GM12878 (cell line): ENCODE measurements around the gene ABI1. TPM values are rescaled to one million over a fixed set of nuclear protein-coding genes. Genes with fewer than 3 reads are reported as not detected.

ENCODE experiments used
- ATAC-seq: fragments of 200-7000 bp; cut with Tn5 transposase; 3 replicates; pipeline ENCODE4 v1.9.1; 2020; ENCODE audit warnings: mild to moderate bottlenecking, moderate library complexity
- BruUV-seq: library from RNA; stranded (reverse); fragments of 400-500 nt; replicated peaks from 2 replicates; lab custom pipeline; 2021; lab: Mats Ljungman, UMichigan
- CTCF ChIA-PET: fragments of 300-600 bp; sonication (Branson Sonifier 250); formaldehyde crosslinking; extraction: SDS; loops from one replicate; lab custom pipeline; 2021; ENCODE audit warnings: inconsistent platforms; lab: Yijun Ruan, JAX
- POLR2A ChIA-PET: fragments of 350-600 bp; formaldehyde crosslinking; extraction: SDS; loops from one replicate; lab custom pipeline; 2021; ENCODE audit warnings: inconsistent platforms; lab: Charles Lee
- RAD21 ChIA-PET: fragments of 300-600 bp; sonication (Branson Sonifier 250); formaldehyde crosslinking; loops from one replicate; lab custom pipeline; 2023; ENCODE audit warnings: antibody characterized with exemption; ENCODE audit not compliant: unreplicated experiment; lab: Charles Lee
- SMC1A ChIA-PET: fragments of 300-600 bp; sonication (Branson Sonifier 250); formaldehyde crosslinking; loops from one replicate; lab custom pipeline; 2023; ENCODE audit not compliant: unreplicated experiment, uncharacterized antibody; lab: Charles Lee
- DNase-seq: peaks from one replicate; pipeline ENCODE4 v3.0.0-alpha.2; 2011; ENCODE audit warnings: low read depth, low spot score
- FAIRE-seq: peaks from 3 replicates; lab custom pipeline; 2011; peaks lifted over from hg19 to GRCh38; lab: Jason Lieb, UNC
- H2AFZ ChIP-seq: 2 replicates; pipeline ENCODE4 v1.6.0; 2011; ENCODE audit warnings: low read depth, low read length, control low read depth; ENCODE audit not compliant: control insufficient read depth
- H3K27ac ChIP-seq: 2 replicates; pipeline ENCODE4 v1.5.1; 2011; ENCODE audit warnings: control low read depth; ENCODE audit not compliant: control insufficient read depth, insufficient read depth
- H3K27me3 ChIP-seq, 2 experiments: replicated peaks in 1 of 2; 2 replicates each; pipeline versions ENCODE4 v1.6.0 to v1.6.1; 2011; ENCODE audit warnings: low read length in 1 of 2; ENCODE audit not compliant: control insufficient read depth in 2 of 2, insufficient read depth in 2 of 2
- H3K36me3 ChIP-seq, 2 experiments: 2 replicates each; pipeline ENCODE4 v1.5.1; 2011; ENCODE audit warnings: low read length in 1 of 2; ENCODE audit not compliant: control insufficient read depth in 2 of 2, insufficient read depth in 2 of 2
- H3K4me1 ChIP-seq: 2 replicates; pipeline ENCODE4 v1.6.1; 2011; ENCODE audit warnings: mild to moderate bottlenecking, low read length, moderate library complexity, mixed read lengths; ENCODE audit not compliant: control insufficient read depth, insufficient read depth
- H3K4me2 ChIP-seq: 2 replicates; pipeline ENCODE4 v1.6.0; 2011; ENCODE audit warnings: control low read depth; ENCODE audit not compliant: control insufficient read depth, insufficient read depth
- H3K4me3 ChIP-seq: fragments of 200-600 bp; sonication (generic); 2 replicates; pipeline ENCODE4 v1.5.1; 2016
- H3K79me2 ChIP-seq: 2 replicates; pipeline ENCODE4 v1.6.0; 2011; ENCODE audit warnings: low read length; ENCODE audit not compliant: control insufficient read depth, insufficient read depth
- H3K9ac ChIP-seq: 2 replicates; pipeline ENCODE4 v1.8.0; 2011; ENCODE audit warnings: low read length, control low read depth, mixed read lengths; ENCODE audit not compliant: control insufficient read depth, insufficient read depth
- H3K9me3 ChIP-seq: replicated peaks from 3 replicates; pipeline ENCODE4 v1.5.1; 2011; ENCODE audit warnings: mild to moderate bottlenecking, low read length; ENCODE audit not compliant: control insufficient read depth, insufficient read depth
- H4K20me1 ChIP-seq: 2 replicates; pipeline ENCODE4 v1.6.0; 2011; ENCODE audit not compliant: control insufficient read depth, insufficient read depth
- ASH2L ChIP-seq: fragments of 300-600, 200-600 bp; sonication (generic); IDR thresholded peaks from 2 replicates; pipeline ENCODE4 v1.6.1; 2017; ENCODE audit warnings: low read depth, mild to moderate bottlenecking, borderline replicate concordance
- ATF7 ChIP-seq: fragments of 450-650 bp; IDR thresholded peaks from 2 replicates; pipeline ENCODE4 v1.6.1; 2016; ENCODE audit warnings: low read depth, mild to moderate bottlenecking
- CREB1 ChIP-seq: IDR thresholded peaks from 2 replicates; pipeline ENCODE4 v1.6.1; 2012; ENCODE audit warnings: low read depth, mild to moderate bottlenecking, inconsistent platforms
- CTCF ChIP-seq, 3 experiments: IDR thresholded peaks in 2 of 3; conservative IDR thresholded peaks in 1 of 3; 2 replicates each; pipeline ENCODE4 v1.5.1; 2011; ENCODE audit warnings: low read depth in 3 of 3, low read length in 3 of 3, mild to moderate bottlenecking in 3 of 3, control low read depth in 2 of 3, moderate library complexity in 2 of 3, inconsistent platforms in 1 of 3, mixed read lengths in 1 of 3; ENCODE audit not compliant: control insufficient read depth in 2 of 3, insufficient read depth in 1 of 3; ENCODE audit errors: extremely low read depth in 1 of 3
- IRF3 ChIP-seq: fragments of 450-650 bp; IDR thresholded peaks from 2 replicates; pipeline ENCODE4 v1.6.1; 2014; ENCODE audit warnings: mild to moderate bottlenecking
- KLF5 ChIP-seq: fragments of 450-650 bp; IDR thresholded peaks from 2 replicates; pipeline ENCODE4 v1.6.1; 2014; ENCODE audit warnings: mild to moderate bottlenecking; ENCODE audit not compliant: partially characterized antibody
- NBN ChIP-seq: fragments of 450-650 bp; IDR thresholded peaks from 2 replicates; pipeline ENCODE4 v1.6.1; 2016
- NR2C1 ChIP-seq: fragments of 450-650 bp; IDR thresholded peaks from 2 replicates; pipeline ENCODE4 v1.6.1; 2017; ENCODE audit warnings: antibody characterized with exemption, mild to moderate bottlenecking, moderate library complexity
- NRF1 ChIP-seq: conservative IDR thresholded peaks from 2 replicates; pipeline ENCODE4 v1.6.1; 2011; ENCODE audit warnings: mild to moderate bottlenecking, low read depth, low read length, improper control_type of control experiment
- PAX8 ChIP-seq: fragments of 450-650 bp; IDR thresholded peaks from 2 replicates; pipeline ENCODE4 v1.6.1; 2017; ENCODE audit warnings: mild to moderate bottlenecking, moderate library complexity
- USF2 ChIP-seq: IDR thresholded peaks from 2 replicates; pipeline ENCODE4 v1.6.1; 2011; ENCODE audit warnings: low read depth, low read length, improper control_type of control experiment, borderline replicate concordance
- ZBED1 ChIP-seq: IDR thresholded peaks from 2 replicates; pipeline ENCODE4 v1.6.1; 2016; ENCODE audit warnings: borderline replicate concordance
- ZNF274 ChIP-seq: IDR thresholded peaks from one replicate; pipeline ENCODE4 v1.8.0; 2011; ENCODE audit not compliant: insufficient read length, insufficient read depth
- ZNF687 ChIP-seq: fragments of 450-650 bp; IDR thresholded peaks from 2 replicates; pipeline ENCODE4 v1.6.1; 2017; ENCODE audit warnings: mild to moderate bottlenecking, moderate library complexity
- WGBS: methylation state at CpG from one replicate; pipeline ENCODE4 v1.1.6; 2016; ENCODE audit warnings: low lambda C conversion rate; ENCODE audit not compliant: insufficient replicate concordance, insufficient coverage; ENCODE audit errors: missing lambda C conversion rate; 5-methylcytosine and 5-hydroxymethylcytosine counted together
- in situ Hi-C: fragments of 300-500 bp; cut with MboI; formaldehyde crosslinking; loops from 9 replicates; pipeline ENCODE4 v1.14.3; 2018; ENCODE audit warnings: mixed read lengths
- intact Hi-C: fragments of 100-400 bp; cut with micrococcal nuclease; formaldehyde crosslinking; loops from one replicate; pipeline ENCODE4 v1.14.2; 2022; ENCODE audit not compliant: unreplicated experiment
- polyA plus RNA-seq, 11 experiments: library from polyadenylated mRNA; depleted of rRNA in 4 of 11; unstranded in 6 of 11; stranded (reverse) in 5 of 11; fragments of >200 nt; fragmentation: Nextera tagmentation in 4 of 11; fragmentation: Illumina TruSeq in 1 of 11; extraction: Ambion mirVana in 4 of 11; extraction: Trizol in 1 of 11; gene quantifications; 1 replicate in 1 of 11; 2 replicates in 10 of 11; pipeline versions ENCODE4 v1.2.1 to v1.2.3, GENCODE V29; 2011 to 2016; ENCODE audit warnings: inconsistent platforms in 2 of 11, missing spikeins in 2 of 11, low read depth in 1 of 11
- total RNA-seq, 4 experiments: library from RNA; depleted of rRNA in 3 of 4; stranded (reverse); fragments of >200 nt in 3 of 4; fragmentation: Illumina TruSeq in 1 of 4; extraction: Trizol in 1 of 4; gene quantifications; 2 replicates each; pipeline versions ENCODE4 v1.2.1 to v1.2.3, GENCODE V29; 2013 to 2021

Gene ABI1
- total and polyA plus RNA-seq, 10 of the 15 experiments (the other 5 are each of a cell fraction or from before 2014, with no cell fraction given) = 31.2 to 73.2 (median 50.7) TPM

GRCh38 chr10:26837139-26837538 is 23.6 kb downstream of the ABI1 start:
- Histone ChIP-seq H4K20me1 (peaks cover 6% of the 10 kb centered on the region; the same call in 1 of the 2 replicates), H3K9ac (no peak overlapping the region), H3K36me3 (peaks cover 0 to 3% of the 10 kb centered on the region in 2 experiments; a peak in 3 of 4 replicates), H3K27me3 (no peaks in the 10 kb centered on the region), H3K4me1 (peaks cover 5% of the 10 kb centered on the region), H3K79me2 (peaks cover 87% of the 10 kb centered on the region), H3K27ac (no peak overlapping the region), H3K9me3 (peaks cover 8% of the 10 kb centered on the region)
- ATAC-seq (no peak), DNase-seq (no peak), FAIRE-seq (no peak)
- in situ Hi-C loops = no loop called here
- ChIA-PET POLR2A (interaction anchor here (0.5 kb wide), 1 partner anchor 205 kb away, joined by 3 read pairs; no protein-coding TSS in a partner anchor), RAD21 (interaction anchor here (0.6 kb wide), 1 partner anchor 14 kb away, joined by 3 read pairs; no protein-coding TSS in a partner anchor), SMC1A (interaction anchor here (0.7 to 1.4 kb wide), 6 partner anchors 8 to 22 kb away, joined by 3 to 4 read pairs (median 3); no protein-coding TSS in a partner anchor), CTCF (interaction anchor here (0.9 to 1.3 kb wide), 5 partner anchors 9 to 157 kb away, joined by 3 to 5 read pairs (median 3); no protein-coding TSS in a partner anchor)
- BruUV-seq = no TSS peak
- WGBS = 100% methylated on average over 2 of the region's 2 CpGs
- TF ChIP-seq NR2C1 (no peak), CTCF (IDR thresholded peaks at IDR 0.05 in 2 of 3, conservative IDR thresholded peaks at IDR 0.05 in 1 of 3; ENCODE audit: control insufficient read depth in 2 of 3, extremely low read depth in 1 of 3, insufficient read depth in 1 of 3, low read depth in 3 of 3, low read length in 3 of 3) (no peak), PAX8 (no peak), IRF3 (no peak), ASH2L (no peak), ZBED1 (no peak), NRF1 (no peak), CREB1 (no peak), ZNF274 (no peak), NBN (no peak), ZNF687 (no peak), ATF7 (no peak), KLF5 (no peak), USF2 (no peak)
- TF ChIP-seq, all 136 proteins: peak for 0
- intact Hi-C loops = no loop called here
- no peak overlapping the region for H3K4me3 ChIP-seq
- H2AFZ ChIP-seq = no peak overlapping the region
- H3K4me2 ChIP-seq = no peak overlapping the region
